Measurements from ENCODE around the gene ARF4.

The ARF4 gene

DNA sequence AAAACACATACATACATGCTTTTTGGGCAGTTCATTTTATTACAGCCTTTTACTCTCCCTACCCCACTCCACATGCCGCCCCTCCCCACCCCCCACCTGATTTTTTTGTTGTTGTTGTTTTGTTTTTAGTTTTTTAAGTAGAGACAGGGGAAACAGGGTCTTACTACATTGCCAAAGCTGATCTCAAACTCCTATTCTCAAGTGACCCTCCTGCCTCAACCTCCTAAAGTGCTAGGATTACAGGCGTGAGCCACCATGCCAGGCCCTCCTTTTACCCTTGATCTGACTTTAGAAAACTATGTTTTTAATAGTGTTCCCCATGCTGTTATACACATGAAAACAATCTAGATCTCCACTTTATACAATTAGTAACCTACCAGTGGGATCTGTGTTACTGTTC lies 26.3 kb downstream of the ARF4 start:
- no peak for DNase-seq
- no peaks in the 10 kb centered on the region for H4K20me1 ChIP-seq (ENCODE audit: insufficient read depth, low read length)

DNA sequence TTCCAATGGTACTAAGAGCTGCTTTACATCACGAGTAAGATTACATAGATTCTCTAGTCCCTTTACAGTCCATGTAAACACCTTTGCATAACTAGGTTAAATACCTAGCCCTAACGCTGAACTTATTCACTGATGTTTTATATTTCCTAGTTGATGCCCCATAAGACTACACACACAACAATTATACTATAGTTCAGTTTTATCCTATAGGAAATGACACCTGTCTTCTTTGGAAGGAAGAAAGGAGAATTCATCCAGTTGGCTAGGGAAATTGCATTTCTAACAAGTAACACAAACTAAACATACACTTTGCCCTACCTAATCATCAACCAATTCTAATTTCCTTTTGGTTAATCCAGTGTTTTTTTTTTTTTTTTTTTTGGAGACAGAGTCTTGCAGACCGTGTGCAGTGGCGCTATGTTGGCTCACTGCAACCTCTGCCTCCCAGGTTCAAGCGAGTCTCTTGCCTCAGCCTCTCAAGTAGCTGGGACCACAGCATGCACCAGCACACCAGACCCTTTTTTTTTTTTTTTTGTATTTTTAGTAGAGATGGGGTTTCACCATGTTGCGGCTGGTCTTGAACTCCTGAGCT lies 27.2 kb downstream of the ARF4 start:
- Histone ChIP-seq H2AFZ (ENCODE audit: low read length) (no peak overlapping the region), H3K79me2 (ENCODE audit: low read length) (peaks cover 30% of the 10 kb centered on the region), H3F3A (ENCODE audit: insufficient read depth, low read length) (no peaks in the 10 kb centered on the region), H3K4me3 (ENCODE audit: low read length) (no peak overlapping the region), H3K36me3 (replicated peaks; ENCODE audit: insufficient read depth, low read length) (0 out of 2 replicates have a peak, but pooled peaks cover 2% of the 10 kb centered on the region), H3K27me3 (replicated peaks; ENCODE audit: insufficient read depth, low read length) (no peaks in the 10 kb centered on the region), H3K4me2 (ENCODE audit: low read depth, low read length) (no peak overlapping the region), H4K20me1 (ENCODE audit: insufficient read depth, low read length) (no peaks in the 10 kb centered on the region), H3K4me1 (ENCODE audit: low read length) (no peaks in the 10 kb centered on the region), H3K9me2 (replicated peaks; ENCODE audit: insufficient read depth, low read length) (no peaks in the 10 kb centered on the region), H3K27ac (ENCODE audit: low read length) (no peak overlapping the region), H3K9me3 (replicated peaks; ENCODE audit: insufficient read depth, low read length) (no peaks in the 10 kb centered on the region), H3K9ac (ENCODE audit: low read length) (no peak overlapping the region)
- DNase-seq, result no peak
- TF ChIP-seq, protein P1, sequence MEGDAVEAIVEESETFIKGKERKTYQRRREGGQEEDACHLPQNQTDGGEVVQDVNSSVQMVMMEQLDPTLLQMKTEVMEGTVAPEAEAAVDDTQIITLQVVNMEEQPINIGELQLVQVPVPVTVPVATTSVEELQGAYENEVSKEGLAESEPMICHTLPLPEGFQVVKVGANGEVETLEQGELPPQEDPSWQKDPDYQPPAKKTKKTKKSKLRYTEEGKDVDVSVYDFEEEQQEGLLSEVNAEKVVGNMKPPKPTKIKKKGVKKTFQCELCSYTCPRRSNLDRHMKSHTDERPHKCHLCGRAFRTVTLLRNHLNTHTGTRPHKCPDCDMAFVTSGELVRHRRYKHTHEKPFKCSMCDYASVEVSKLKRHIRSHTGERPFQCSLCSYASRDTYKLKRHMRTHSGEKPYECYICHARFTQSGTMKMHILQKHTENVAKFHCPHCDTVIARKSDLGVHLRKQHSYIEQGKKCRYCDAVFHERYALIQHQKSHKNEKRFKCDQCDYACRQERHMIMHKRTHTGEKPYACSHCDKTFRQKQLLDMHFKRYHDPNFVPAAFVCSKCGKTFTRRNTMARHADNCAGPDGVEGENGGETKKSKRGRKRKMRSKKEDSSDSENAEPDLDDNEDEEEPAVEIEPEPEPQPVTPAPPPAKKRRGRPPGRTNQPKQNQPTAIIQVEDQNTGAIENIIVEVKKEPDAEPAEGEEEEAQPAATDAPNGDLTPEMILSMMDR (IDR thresholded peaks at IDR 0.05; ENCODE audit: low read length), result no peak
- TF ChIP-seq EZH2 (optimal IDR thresholded peaks at IDR 0.05; ENCODE audit: low read depth, low read length), result no peak
- no peak for TF ChIP-seq EZH2phosphoT487 (IDR thresholded peaks at IDR 0.05; ENCODE audit: low read length)

More for the DNA sequence above, 26.3 kb downstream of the ARF4 start:
- Histone ChIP-seq H3K4me2 (ENCODE audit: low read depth, low read length) (no peak overlapping the region), H3K9me2 (replicated peaks; ENCODE audit: insufficient read depth, low read length) (no peaks in the 10 kb centered on the region), H3K9me3 (replicated peaks; ENCODE audit: insufficient read depth, low read length) (no peaks in the 10 kb centered on the region), H3K36me3 (replicated peaks; ENCODE audit: insufficient read depth, low read length) (0 out of 2 replicates have a peak, but pooled peaks cover 2% of the 10 kb centered on the region), H3K4me3 (ENCODE audit: low read length) (no peak overlapping the region), H3K27me3 (replicated peaks; ENCODE audit: insufficient read depth, low read length) (no peaks in the 10 kb centered on the region), H3K4me1 (ENCODE audit: low read length) (no peaks in the 10 kb centered on the region), H3K79me2 (ENCODE audit: low read length) (peaks cover 36% of the 10 kb centered on the region), H2AFZ (ENCODE audit: low read length) (no peak overlapping the region), H3K27ac (ENCODE audit: low read length) (no peak overlapping the region), H3F3A (ENCODE audit: insufficient read depth, low read length) (no peaks in the 10 kb centered on the region), H3K9ac (ENCODE audit: low read length) (no peak overlapping the region)
- TF ChIP-seq EZH2 (optimal IDR thresholded peaks at IDR 0.05; ENCODE audit: low read depth, low read length) (no peak), EZH2phosphoT487 (IDR thresholded peaks at IDR 0.05; ENCODE audit: low read length) (no peak)
- TF ChIP-seq, protein P1 (IDR thresholded peaks at IDR 0.05; ENCODE audit: low read length), result no peak

DNA sequence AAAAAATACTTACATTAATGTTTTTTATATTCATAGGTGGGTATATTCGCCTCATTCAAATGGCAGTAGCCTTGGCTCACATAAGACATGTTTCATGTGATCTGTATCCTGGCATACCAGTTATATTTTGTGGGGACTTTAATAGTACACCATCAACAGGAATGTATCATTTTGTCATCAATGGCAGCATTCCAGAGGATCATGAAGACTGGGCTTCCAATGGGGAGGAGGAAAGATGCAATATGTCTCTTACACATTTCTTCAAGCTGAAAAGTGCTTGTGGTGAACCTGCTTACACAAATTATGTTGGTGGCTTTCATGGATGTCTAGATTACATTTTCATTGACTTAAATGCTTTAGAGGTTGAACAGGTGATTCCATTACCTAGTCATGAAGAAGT lies 37.6 kb downstream of the ARF4 start:
- Histone ChIP-seq H3K27ac (ENCODE audit: low read length) (no peak overlapping the region), H3K79me2 (ENCODE audit: low read length) (peaks cover 78% of the 10 kb centered on the region), H3K4me2 (ENCODE audit: low read depth, low read length) (0 out of 2 replicates have a peak overlapping the region, but pooled peaks have one; percentile 3), H3K27me3 (replicated peaks; ENCODE audit: insufficient read depth, low read length) (no peaks in the 10 kb centered on the region), H3K4me3 (ENCODE audit: low read length) (no peak overlapping the region), H3K9ac (ENCODE audit: low read length) (no peak overlapping the region), H3K4me1 (ENCODE audit: low read length) (peaks cover 3% of the 10 kb centered on the region; the same call in 1 of the 2 replicates), H3K9me2 (replicated peaks; ENCODE audit: insufficient read depth, low read length) (no peaks in the 10 kb centered on the region), H3K9me3 (replicated peaks; ENCODE audit: insufficient read depth, low read length) (no peaks in the 10 kb centered on the region), H4K20me1 (ENCODE audit: insufficient read depth, low read length) (no peaks in the 10 kb centered on the region), H3K36me3 (replicated peaks; ENCODE audit: insufficient read depth, low read length) (peaks cover 8% of the 10 kb centered on the region; the same call in 1 of the 2 replicates), H3F3A (ENCODE audit: insufficient read depth, low read length) (peaks cover 6% of the 10 kb centered on the region), H2AFZ (ENCODE audit: low read length) (no peak overlapping the region)
- no peak for DNase-seq
- TF ChIP-seq EZH2phosphoT487 (IDR thresholded peaks at IDR 0.05; ENCODE audit: low read length) (no peak), EZH2 (optimal IDR thresholded peaks at IDR 0.05; ENCODE audit: low read depth, low read length) (no peak)
- TF ChIP-seq, protein P1 (IDR thresholded peaks at IDR 0.05; ENCODE audit: low read length), result no peak
